CD1c-positive myeloid dendritic cell (primary cell): Measurements from ENCODE around the gene SCN1A.
"Not testable (repeated sequence)": the region's sequence is repeated elsewhere in the genome, so short reads cannot be mapped to it uniquely, and the experiment has no call there.

ENCODE experiments used
- DNase-seq: peaks from one replicate; pipeline ENCODE4 v3.0.0-alpha.2; 2016; ENCODE audit errors: extremely low spot score

SCN1A gene

DNA sequence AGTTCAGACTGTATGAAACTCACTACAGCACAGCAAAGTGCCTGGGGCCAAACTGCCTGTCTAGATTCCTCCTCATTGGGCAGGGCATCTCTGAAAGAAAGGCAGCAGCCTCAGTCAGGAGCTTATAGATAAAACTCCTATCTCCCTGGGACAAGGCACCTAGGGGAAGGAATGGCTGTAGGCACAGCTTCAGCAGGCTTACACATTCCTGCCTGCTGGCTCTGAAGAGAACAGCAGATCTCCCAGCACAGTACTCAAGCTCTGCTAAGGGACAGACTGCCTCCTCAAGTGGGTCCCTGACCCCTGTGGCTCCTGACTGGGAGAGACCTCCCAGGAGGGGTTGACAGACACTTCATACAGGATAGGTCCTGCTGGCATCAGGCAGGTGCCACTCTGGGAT, 155.7 kb downstream of the SCN1A start:
- not testable (repeated sequence) for DNase-seq

DNA sequence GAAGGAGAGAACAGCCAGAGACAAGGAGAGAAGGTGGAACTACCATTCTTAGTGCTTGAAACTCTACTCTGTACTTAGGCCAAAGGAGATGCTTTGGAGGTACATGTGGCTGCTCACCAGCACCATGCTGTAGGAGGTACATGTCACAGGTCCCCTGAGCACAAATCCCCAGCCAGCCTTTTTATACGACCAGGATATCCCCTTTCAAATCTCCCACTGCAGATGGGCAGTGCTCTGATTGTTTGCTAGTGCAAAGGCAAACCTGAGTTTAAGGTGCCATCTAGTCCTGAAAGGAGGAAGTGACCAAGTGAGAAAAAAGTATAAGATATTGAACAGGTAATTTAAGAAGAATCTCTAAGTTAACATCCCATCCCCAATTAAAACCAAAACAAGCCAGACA, 157.2 kb downstream of the SCN1A start:
- DNase-seq, result no peak

DNA sequence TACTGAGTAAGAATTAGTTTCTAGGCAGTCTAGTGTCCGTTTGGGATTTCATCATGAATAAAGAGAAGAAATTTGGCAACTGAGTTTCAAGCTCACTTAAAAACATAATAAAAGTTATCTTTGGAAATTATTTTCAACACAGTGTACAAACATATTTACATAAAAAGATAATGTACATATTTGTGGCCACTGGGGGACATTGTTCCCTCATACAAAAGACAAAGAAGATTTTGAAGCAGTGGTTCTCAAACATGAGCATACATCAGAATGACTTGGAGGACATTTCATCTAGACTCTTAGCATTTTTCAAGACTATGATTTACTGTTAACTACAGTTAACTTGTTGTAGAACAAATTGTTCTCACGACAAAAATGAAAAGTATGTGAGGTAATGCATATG, 158.6 kb downstream of the SCN1A start:
- DNase-seq, result no peak

DNA sequence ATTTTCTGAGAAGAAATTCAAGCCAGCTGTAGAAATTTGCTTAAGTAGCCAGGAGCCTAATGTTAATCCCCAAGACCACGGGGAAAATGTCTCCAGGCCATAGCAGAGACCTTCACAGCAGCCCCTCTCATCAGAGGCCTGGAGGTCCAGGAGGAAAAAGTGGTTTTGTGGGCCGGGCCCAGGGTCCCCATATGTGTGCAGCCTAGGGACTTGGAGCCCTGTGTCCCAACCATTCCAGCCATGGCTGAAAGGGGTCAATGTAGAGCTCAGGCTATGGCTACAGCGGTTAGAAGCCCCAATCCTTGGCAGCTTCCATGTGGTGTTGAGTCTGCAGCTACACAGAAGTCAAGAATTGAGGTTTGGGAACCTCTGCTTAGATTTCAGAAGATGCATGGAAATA, 160.1 kb downstream of the SCN1A start:
- no peak for DNase-seq

DNA sequence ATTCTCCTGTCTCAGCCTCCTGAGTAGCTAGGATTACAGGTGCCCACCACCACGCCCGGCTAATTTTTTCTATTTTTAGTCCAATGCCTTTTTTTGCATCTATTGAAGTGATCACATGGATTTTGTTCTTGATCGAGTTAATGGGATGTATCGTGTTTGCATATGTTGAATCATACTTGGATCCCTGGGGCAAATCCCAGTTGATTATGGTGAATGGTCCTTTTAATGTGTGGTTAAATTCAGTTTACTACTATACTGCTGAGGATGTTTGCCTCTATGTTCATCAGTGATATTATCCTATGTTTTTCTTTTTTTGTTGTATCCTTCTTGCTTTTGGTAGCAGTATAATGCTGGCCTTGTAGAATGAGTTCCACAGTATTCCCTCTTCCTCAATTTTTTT, 166.0 kb downstream of the SCN1A start:
- no peak for DNase-seq

DNA sequence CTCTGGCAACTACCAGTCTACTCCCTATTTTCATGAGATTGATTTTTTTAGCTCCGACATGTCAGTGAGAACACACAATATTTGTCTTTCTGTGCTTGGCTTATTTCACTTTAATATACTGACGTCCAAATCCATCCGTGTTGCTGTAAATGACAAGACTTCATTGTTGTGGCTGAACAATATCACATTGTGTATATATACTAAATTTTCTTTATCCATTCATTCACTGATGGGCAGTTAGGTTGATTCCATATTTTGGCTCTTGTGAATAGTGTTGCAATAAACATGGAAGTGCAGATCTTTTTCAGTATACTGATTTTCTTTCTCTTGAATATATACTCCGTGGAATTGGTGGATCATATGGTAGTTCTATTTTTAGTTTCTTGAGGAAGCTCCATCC, 168.4 kb downstream of the SCN1A start:
- no peak for DNase-seq

DNA sequence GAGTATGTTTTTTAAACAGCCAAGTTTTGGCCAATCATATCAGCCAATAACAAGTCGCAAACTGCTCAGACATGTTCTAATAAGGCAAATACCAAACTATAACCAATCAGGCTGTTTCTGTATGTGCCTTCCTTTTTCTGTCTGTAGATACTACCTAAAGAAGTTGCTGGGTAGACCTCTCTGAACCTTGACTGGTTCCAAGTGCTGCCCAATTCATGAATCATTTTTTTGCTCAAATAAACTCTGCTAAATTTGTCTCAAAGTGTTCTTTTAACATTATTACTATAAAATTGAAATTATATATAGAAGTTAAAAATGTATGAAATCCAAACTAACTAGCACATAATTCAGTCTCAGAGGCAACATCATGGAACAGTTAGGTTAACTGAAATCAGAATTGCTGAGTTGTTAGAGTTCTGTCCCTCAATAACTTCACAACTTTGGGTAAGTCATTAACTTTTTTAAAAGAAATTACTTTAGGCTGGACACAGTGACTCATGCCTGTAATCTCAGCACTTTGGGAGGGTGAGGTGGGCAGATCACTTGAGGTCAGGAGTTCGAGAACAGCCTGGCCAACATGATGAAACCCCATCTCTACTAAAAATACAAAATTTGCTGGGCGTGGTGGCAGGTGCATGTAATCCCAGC, 169.4 kb downstream of the SCN1A start:
- DNase-seq, result no peak

DNA sequence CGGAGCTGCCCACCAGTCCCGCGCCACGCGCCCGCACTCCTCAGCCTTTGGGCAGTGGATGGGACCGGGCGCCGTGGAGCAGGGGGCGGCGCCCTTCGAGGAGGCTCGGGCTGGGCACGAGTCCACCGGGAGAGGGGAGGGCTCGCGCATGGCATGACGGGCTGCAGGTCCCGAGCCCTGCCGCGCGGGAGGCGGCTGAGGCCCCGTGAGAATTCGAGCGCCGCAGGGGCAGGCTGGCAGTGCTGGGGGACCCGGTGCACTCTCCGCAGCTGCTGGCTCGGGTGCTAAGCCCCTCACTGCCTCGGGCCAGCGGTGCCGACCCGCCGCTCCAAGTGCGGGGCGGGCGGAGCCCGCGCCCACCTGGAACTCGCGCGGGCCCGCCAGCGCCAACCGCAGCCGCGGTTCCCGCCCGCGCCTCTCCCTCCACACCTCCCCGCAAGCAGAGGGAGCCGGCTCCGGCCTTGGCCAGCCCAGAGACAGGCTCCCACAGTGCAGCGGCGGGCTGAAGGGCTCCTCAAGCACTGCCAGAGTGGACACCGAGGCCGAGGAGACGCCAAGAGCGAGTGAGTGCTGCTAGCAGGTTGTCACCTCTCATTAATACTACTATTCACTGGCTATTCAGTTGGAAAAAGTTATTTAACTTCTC, 170.7 kb downstream of the SCN1A start:
- no peak for DNase-seq

DNA sequence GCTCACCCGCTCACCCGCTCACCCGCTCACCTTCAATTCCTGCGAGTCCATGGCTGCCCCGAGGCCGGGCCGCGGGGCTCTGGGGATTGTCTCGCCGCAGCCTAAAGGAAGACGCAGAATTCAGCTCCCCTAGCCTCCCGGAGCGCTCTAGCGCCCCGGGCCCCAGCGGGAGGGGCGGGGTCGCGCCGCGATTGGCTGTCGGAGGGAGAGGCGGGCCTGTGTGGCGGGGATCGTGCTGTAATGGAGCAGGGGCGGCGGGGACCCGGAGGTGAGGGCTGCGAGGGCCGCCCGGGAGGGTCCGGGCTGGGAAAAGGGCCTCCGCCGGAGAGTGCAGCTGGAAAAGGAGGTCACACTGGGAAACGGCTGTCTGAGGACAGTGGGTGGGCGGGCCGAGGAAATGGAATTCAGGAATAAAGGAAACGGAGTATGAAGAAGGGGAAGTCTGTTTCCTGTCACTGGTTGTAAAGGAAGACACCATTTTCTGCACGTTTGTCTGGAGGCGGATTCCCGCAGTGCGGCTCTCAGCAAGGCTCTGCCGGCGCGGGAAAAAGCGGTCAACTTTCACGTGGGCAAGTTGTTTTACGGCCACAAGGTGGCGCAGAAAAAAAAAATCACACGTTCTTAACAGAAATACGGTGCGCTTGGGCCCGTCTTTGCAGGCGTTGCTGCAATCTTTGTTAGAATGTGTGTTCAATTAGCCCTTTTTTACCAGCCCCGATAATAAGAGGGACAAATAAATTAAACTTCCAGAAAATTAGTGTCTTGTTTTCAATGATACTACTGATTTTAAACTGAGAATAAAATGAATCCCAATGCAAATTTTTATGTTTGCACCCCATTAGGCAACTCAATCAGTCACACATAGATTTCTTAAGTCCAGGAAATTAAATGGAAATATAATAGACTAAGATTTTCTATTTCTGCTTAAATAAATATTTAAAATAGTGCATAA, 173.9 kb downstream of the SCN1A start, which contains the start of gene TTC21B:
TTC21B (minus strand) TSS at position 122 of the 952 bp plus-strand sequence; CDS start at position 51, 71 bp downstream.
- DNase-seq, result peak; percentile 96

DNA sequence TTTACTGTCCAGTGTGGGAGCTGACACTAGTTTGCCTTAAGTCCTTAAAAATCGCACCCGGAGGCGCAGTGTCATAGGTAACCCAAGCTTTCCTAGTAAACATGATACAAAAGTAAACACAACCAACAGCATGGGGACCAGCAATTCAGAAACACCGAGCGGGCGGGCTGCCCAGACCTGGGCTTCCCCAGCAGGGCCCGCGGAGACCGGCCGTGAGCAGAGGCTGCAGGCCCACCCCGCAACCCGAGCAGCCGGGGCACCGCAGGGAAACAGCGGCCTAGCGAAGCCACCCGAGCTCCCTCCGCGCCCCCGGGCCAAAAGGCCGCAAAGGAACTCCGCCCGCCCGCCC, 174.5 kb downstream of the SCN1A start:
- no peak for DNase-seq

DNA sequence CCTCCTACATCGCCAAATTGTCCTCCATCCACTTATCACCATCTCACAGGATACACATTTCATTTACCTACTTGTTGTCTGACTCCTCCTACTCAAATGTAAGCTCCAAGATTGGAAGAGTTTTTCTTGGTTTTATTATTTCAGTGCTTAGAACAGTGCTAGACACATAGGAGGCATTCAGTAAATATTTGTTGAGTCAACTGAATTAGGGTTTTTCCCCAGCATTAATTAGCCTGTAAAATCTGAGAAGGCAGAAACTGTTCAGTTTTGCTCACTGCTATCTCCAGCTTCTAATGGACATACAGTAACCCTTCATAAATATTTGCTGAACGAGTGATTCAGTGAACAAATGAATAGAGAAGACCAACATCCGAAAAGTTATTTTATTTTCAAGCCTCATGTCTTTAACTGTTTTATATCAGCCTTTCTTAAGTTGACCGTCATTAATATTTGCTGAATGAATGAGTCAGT, 175.0 kb downstream of the SCN1A start:
- DNase-seq, result no peak

DNA sequence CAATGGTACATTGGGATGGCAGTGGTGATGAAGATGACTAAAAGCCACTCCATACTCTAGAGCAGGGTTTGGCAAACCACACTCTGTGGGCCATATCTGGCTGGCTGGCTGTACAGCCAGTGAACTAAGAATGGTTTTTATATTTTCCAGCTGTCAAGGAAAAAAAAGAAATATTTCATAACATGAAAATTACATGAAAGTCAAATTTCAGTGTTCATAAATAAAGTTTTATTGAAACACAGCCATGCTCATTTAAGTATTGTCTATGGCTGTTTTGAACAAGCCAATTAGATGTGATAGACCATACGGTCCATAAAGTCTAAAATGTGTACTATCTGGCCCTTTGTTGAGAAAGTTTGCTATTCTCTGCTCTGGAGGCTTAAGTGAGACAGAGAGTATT, 175.7 kb downstream of the SCN1A start:
- DNase-seq, result no peak

DNA sequence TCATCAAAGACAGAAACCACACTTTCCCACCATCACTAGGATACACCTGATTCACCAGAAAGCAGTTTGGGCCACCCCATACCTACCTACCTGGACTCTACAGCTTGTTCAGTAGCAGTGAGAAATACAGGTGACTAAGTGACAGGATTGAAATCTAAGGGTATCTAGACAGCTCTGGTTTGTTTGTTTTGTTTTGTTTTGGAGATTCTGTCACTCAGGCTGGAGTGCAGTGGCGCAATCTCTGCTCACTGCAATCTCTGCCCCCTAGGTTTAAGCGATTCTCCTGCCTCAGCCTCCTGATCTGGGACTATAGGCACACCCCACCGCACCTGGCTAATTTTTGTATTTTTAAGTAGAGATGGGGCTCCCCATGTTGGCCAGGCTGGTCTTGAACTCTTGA, 177.4 kb downstream of the SCN1A start:
- DNase-seq, result no peak

DNA sequence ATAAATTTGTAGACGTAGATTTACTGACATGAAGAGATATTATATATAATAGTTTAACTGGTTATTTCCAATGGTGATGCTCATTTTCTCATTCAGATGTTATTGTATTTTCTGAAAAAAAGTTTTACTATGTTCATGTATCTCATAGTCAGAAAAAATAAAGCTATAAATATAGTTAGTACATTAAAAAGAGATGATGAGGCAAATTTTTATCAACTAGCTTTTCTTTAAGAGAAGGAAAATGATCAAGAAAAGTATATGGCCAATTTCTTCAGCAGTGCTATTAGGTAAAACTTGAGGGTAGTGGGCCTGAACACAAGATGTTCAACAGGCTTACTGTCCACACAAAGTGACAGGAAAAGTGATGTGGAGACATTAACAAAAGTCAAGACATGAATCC, 186.0 kb downstream of the SCN1A start:
- DNase-seq, result no peak

DNA sequence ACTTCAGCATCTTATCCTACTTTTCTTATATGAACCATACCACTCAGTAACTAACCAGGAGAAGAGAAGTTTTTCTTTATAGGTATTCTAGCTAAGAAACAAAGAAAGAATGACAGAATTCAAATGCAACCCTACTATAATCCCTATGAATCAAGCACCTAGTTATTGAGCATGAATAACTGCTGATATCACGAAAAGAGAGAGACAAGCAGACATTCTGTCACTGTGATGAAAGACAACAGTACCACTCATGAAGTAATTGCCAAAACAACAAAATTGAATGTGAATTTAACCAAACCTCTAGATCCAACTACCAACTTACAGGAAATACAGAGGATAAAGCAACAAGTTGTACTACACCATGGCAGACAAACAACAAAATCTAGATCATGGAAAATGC, 189.6 kb downstream of the SCN1A start:
- DNase-seq, result no peak
